Neural cell (in vitro differentiated cells): ENCODE measurements around the gene IGSF9B. TPM values are rescaled to one million over a fixed set of nuclear protein-coding genes. Genes with fewer than 3 reads are reported as not detected.

Source experiments
- H2AFZ ChIP-seq: fragments of 200-600, 300-800 bp; sonication (generic), shearing (Covaris generic); 2 replicates; pipeline ENCODE4 v1.6.0; 2014; ENCODE audit warnings: low read depth, mild to moderate bottlenecking, antibody characterized with exemption, low read length, moderate library complexity
- H3F3A ChIP-seq: fragments of 200-600 bp; shearing (Covaris generic); 2 replicates; pipeline ENCODE4 v1.6.1; 2016; ENCODE audit warnings: mild to moderate bottlenecking, moderate library complexity, mixed read lengths, antibody characterized with exemption, low read length; ENCODE audit not compliant: insufficient read depth, poor library complexity, severe bottlenecking
- H3K27ac ChIP-seq: fragments of 200-600, 300-800 bp; sonication (generic), shearing (Covaris generic); 2 replicates; pipeline ENCODE4 v1.5.1; 2014; ENCODE audit warnings: mild to moderate bottlenecking, low read length, moderate library complexity
- H3K27me3 ChIP-seq: fragments of 300-800, 200-600 bp; sonication (generic), shearing (Covaris generic); 2 replicates; pipeline ENCODE4 v1.6.0; 2014; ENCODE audit warnings: mild to moderate bottlenecking, low read depth, low read length, moderate library complexity; ENCODE audit not compliant: insufficient read depth
- H3K36me3 ChIP-seq: fragments of 300-800, 200-600 bp; sonication (generic), shearing (Covaris generic); 2 replicates; pipeline ENCODE4 v1.5.1; 2014; ENCODE audit warnings: mild to moderate bottlenecking, antibody characterized with exemption, low read length, moderate library complexity; ENCODE audit not compliant: insufficient read depth
- H3K4me2 ChIP-seq: fragments of 300-800, 200-600 bp; sonication (generic), shearing (Covaris generic); 2 replicates; pipeline ENCODE4 v1.6.0; 2014; ENCODE audit warnings: mild to moderate bottlenecking, low read length
- H3K4me3 ChIP-seq: fragments of 300-800, 200-600 bp; sonication (generic), shearing (Covaris generic); 2 replicates; pipeline ENCODE4 v1.5.1; 2014; ENCODE audit warnings: mild to moderate bottlenecking, low read length, moderate library complexity
- H3K79me2 ChIP-seq: fragments of 200-600 bp; shearing (Covaris generic); replicated peaks from 2 replicates; pipeline ENCODE4 v1.6.0; 2014; ENCODE audit warnings: mild to moderate bottlenecking, low read length, moderate library complexity; ENCODE audit not compliant: insufficient read depth
- H3K9ac ChIP-seq: fragments of 300-800, 200-600 bp; sonication (generic), shearing (Covaris generic); 2 replicates; pipeline ENCODE4 v1.6.1; 2016; ENCODE audit warnings: mild to moderate bottlenecking, low read length, mixed read lengths
- H3K9me2 ChIP-seq: fragments of 200-600 bp; shearing (Covaris generic); 2 replicates; pipeline ENCODE4 v1.6.1; 2016; ENCODE audit warnings: mild to moderate bottlenecking, low read length, mixed read lengths; ENCODE audit not compliant: insufficient read depth
- H3K9me3 ChIP-seq: fragments of 200-600, 300-800 bp; sonication (generic), shearing (Covaris generic); 2 replicates; pipeline ENCODE4 v1.6.1; 2016; ENCODE audit warnings: mild to moderate bottlenecking, mixed run types, low read length, moderate library complexity, mixed read lengths
- H4K20me1 ChIP-seq: fragments of 200-600 bp; shearing (Covaris generic); 2 replicates; pipeline ENCODE4 v1.6.1; 2016; ENCODE audit warnings: mild to moderate bottlenecking, mixed run types; ENCODE audit not compliant: insufficient read depth
- CTCF ChIP-seq: fragments of 450-650 bp; IDR thresholded peaks from 2 replicates; pipeline ENCODE4 v1.5.1; 2014; ENCODE audit warnings: antibody characterized with exemption, mild to moderate bottlenecking, moderate library complexity; ENCODE audit not compliant: poor library complexity, severe bottlenecking
- EP300 ChIP-seq: fragments of 450-650 bp; conservative IDR thresholded peaks from 2 replicates; pipeline ENCODE4 v1.6.1; 2014; ENCODE audit warnings: antibody characterized with exemption, mild to moderate bottlenecking, moderate library complexity; ENCODE audit not compliant: poor library complexity, severe bottlenecking
- EZH2 ChIP-seq: fragments of 200-600, 300-800 bp; shearing (Covaris generic), sonication (generic); IDR thresholded peaks from 2 replicates; pipeline ENCODE4 v1.6.1; 2014; ENCODE audit warnings: antibody characterized with exemption, low read length, borderline replicate concordance, mild to moderate bottlenecking; ENCODE audit not compliant: insufficient read depth, poor library complexity, severe bottlenecking
- MXI1 ChIP-seq: fragments of 450-650 bp; conservative IDR thresholded peaks from 2 replicates; pipeline ENCODE4 v1.6.1; 2014; ENCODE audit warnings: antibody characterized with exemption, mild to moderate bottlenecking; ENCODE audit not compliant: poor library complexity, severe bottlenecking
- POLR2AphosphoS5 ChIP-seq: IDR thresholded peaks from 2 replicates; pipeline ENCODE4 v1.6.1; 2012
- RAD21 ChIP-seq: fragments of 450-650 bp; conservative IDR thresholded peaks from 2 replicates; pipeline ENCODE4 v1.6.1; 2014; ENCODE audit warnings: antibody characterized with exemption, mild to moderate bottlenecking, moderate library complexity
- SMC3 ChIP-seq: fragments of 450-650 bp; conservative IDR thresholded peaks from 2 replicates; pipeline ENCODE4 v1.6.1; 2014; ENCODE audit warnings: antibody characterized with exemption, mild to moderate bottlenecking, moderate library complexity; ENCODE audit not compliant: poor library complexity
- TAF1 ChIP-seq: IDR thresholded peaks from 2 replicates; pipeline ENCODE4 v1.6.1; 2012; ENCODE audit warnings: low read depth
- polyA plus RNA-seq: library from polyadenylated mRNA; depleted of rRNA; stranded (reverse); fragments of >200 nt; gene quantifications from 2 replicates; pipeline ENCODE4 v1.2.3, GENCODE V29; 2014
- TF ChIP-seq, protein P1 (sequence below): IDR thresholded peaks from 2 replicates; pipeline ENCODE4 v1.6.1; 2012; ENCODE audit warnings: borderline replicate concordance

Gene IGSF9B
- polyA plus RNA-seq, 1 donor from 2014 or later = 2.3 TPM

GRCh38 chr11:133999355-133999754 is 42.6 kb upstream of the IGSF9B start:
- TF ChIP-seq TAF1 = no peak
- no peak for TF ChIP-seq EP300
- TF ChIP-seq RAD21 = no peak
- no peak for TF ChIP-seq MXI1
- no peak for TF ChIP-seq POLR2AphosphoS5
- no peak for TF ChIP-seq CTCF
- TF ChIP-seq, protein P1, sequence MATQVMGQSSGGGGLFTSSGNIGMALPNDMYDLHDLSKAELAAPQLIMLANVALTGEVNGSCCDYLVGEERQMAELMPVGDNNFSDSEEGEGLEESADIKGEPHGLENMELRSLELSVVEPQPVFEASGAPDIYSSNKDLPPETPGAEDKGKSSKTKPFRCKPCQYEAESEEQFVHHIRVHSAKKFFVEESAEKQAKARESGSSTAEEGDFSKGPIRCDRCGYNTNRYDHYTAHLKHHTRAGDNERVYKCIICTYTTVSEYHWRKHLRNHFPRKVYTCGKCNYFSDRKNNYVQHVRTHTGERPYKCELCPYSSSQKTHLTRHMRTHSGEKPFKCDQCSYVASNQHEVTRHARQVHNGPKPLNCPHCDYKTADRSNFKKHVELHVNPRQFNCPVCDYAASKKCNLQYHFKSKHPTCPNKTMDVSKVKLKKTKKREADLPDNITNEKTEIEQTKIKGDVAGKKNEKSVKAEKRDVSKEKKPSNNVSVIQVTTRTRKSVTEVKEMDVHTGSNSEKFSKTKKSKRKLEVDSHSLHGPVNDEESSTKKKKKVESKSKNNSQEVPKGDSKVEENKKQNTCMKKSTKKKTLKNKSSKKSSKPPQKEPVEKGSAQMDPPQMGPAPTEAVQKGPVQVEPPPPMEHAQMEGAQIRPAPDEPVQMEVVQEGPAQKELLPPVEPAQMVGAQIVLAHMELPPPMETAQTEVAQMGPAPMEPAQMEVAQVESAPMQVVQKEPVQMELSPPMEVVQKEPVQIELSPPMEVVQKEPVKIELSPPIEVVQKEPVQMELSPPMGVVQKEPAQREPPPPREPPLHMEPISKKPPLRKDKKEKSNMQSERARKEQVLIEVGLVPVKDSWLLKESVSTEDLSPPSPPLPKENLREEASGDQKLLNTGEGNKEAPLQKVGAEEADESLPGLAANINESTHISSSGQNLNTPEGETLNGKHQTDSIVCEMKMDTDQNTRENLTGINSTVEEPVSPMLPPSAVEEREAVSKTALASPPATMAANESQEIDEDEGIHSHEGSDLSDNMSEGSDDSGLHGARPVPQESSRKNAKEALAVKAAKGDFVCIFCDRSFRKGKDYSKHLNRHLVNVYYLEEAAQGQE = no peak
- no peak for TF ChIP-seq SMC3
- no peak for TF ChIP-seq EZH2
- Histone ChIP-seq H3K9me2 (no peaks in the 10 kb centered on the region), H3K79me2 (no peaks in the 10 kb centered on the region), H3K36me3 (no peaks in the 10 kb centered on the region), H3F3A (no peaks in the 10 kb centered on the region), H3K27ac (no peak overlapping the region), H3K9ac (no peak overlapping the region), H3K4me3 (no peak overlapping the region), H3K27me3 (no peaks in the 10 kb centered on the region), H3K9me3 (no peaks in the 10 kb centered on the region), H4K20me1 (no peaks in the 10 kb centered on the region), H3K4me2 (no peak overlapping the region), H2AFZ (no peak overlapping the region)

DNA sequence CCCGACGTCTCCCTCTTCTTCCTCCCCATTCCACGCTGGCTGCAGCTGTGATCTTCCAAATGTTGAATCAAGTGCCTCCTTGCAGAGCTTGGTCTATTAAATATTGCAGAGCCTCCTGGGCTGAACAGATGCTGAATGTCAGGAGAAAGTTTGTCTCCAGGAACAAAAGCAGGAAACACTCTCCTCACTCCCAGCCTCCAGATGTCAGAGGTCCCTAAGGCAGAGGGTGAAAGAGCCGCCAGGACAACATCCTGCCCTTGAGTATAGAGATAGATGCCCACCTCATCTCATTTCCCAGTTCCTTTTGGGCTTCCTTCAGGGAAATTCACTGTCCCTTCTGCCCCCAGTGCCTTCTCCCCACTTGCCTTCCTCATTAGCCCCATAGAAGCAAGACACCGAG is 40.8 kb upstream of the IGSF9B start:
- Histone ChIP-seq H3K27me3 (no peaks in the 10 kb centered on the region), H3F3A (no peaks in the 10 kb centered on the region), H2AFZ (no peak overlapping the region), H4K20me1 (no peaks in the 10 kb centered on the region), H3K27ac (no peak overlapping the region), H3K4me2 (no peak overlapping the region), H3K9me3 (no peaks in the 10 kb centered on the region), H3K36me3 (no peaks in the 10 kb centered on the region), H3K4me3 (no peak overlapping the region), H3K9ac (no peak overlapping the region), H3K79me2 (no peaks in the 10 kb centered on the region), H3K9me2 (no peaks in the 10 kb centered on the region)
- TF ChIP-seq RAD21 (no peak), POLR2AphosphoS5 (no peak), TAF1 (no peak), MXI1 (no peak), SMC3 (no peak), CTCF (no peak), EZH2 (no peak), EP300 (no peak)
- TF ChIP-seq, protein P1 = no peak
